D721Med (cell line): ENCODE data around the gene RNF5.
"Not testable (repeated sequence)": the region's sequence is repeated elsewhere in the genome, so short reads cannot be mapped to it uniquely, and the experiment has no call there.

Source experiments
- DNase-seq: peaks from one replicate; pipeline ENCODE4 v3.0.0; 2011; ENCODE audit warnings: low spot score; ENCODE audit not compliant: insufficient read length
- FAIRE-seq: peaks from 2 replicates; lab custom pipeline; 2011; peaks lifted over from hg19 to GRCh38; lab: Jason Lieb, UNC
- TF ChIP-seq, protein P1 (sequence below): IDR thresholded peaks from 2 replicates; pipeline ENCODE4 v1.5.1; 2012; ENCODE audit warnings: mild to moderate bottlenecking, control low read depth; ENCODE audit not compliant: insufficient read depth; ENCODE audit errors: missing control alignments

Gene RNF5

DNA sequence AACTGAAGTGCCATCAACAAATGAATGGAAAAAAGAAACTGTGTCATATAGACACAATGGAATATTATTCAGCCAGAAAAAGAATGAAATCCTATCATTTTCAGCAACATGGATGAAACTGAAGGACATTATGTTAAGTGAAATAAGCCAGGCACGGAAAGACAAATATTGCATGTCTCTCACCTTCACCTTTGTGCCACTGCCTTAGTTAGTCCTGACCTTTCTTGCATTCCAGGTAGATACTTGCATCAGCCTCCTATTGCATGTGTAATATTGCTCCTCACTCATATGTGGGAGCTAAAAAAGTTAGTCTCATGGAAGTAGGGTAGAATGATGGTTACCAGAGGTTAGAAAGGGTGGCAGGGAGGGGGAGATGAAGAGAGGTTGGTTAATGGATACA lies 30.8 kb downstream of the RNF5 start:
- DNase-seq, result no peak
- TF ChIP-seq, protein P1, sequence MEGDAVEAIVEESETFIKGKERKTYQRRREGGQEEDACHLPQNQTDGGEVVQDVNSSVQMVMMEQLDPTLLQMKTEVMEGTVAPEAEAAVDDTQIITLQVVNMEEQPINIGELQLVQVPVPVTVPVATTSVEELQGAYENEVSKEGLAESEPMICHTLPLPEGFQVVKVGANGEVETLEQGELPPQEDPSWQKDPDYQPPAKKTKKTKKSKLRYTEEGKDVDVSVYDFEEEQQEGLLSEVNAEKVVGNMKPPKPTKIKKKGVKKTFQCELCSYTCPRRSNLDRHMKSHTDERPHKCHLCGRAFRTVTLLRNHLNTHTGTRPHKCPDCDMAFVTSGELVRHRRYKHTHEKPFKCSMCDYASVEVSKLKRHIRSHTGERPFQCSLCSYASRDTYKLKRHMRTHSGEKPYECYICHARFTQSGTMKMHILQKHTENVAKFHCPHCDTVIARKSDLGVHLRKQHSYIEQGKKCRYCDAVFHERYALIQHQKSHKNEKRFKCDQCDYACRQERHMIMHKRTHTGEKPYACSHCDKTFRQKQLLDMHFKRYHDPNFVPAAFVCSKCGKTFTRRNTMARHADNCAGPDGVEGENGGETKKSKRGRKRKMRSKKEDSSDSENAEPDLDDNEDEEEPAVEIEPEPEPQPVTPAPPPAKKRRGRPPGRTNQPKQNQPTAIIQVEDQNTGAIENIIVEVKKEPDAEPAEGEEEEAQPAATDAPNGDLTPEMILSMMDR, result no peak
- FAIRE-seq, result no peak

DNA sequence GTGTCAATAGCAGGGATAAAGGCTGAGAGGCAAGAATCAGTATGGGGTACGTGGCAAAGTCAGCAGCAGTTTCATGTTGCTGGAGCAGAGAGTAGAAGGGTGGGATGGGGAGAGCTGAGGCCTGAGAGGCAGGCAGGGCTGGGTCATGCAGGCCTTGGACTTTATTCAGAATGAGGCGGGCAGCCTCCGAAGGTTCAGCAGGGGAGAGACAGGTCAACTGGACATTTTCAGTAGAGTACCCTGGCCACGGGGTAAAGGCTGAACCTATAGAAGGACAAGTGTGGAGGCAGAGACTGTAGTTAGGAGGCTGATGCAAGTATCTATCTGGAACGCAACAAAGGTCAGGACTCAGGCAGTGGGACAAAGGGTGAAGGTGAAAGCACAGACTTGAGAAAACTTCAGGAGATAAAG lies 32.0 kb downstream of the RNF5 start:
- TF ChIP-seq, protein P1, result no peak
- DNase-seq (no peak), FAIRE-seq (no peak)

DNA sequence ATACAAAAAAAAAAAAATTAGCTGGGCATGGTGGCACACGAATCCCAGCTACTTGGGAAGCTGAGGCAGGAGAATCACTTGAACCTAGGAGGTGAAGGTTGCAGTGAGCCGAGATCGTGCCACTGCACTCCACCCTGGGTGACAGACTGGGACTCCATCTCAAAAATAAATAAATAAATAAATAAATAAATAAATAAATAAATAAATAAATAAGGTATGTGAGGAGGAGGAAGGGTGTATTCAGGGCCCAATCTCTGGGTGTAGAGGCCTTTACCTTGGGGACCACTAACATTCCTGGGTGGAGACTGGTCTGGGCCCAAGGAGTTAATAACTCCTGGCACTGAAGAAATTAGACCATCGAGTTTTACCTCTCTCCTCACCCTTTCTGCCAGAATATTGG lies 33.2 kb downstream of the RNF5 start:
- FAIRE-seq, DNase-seq: not testable (repeated sequence)

DNA sequence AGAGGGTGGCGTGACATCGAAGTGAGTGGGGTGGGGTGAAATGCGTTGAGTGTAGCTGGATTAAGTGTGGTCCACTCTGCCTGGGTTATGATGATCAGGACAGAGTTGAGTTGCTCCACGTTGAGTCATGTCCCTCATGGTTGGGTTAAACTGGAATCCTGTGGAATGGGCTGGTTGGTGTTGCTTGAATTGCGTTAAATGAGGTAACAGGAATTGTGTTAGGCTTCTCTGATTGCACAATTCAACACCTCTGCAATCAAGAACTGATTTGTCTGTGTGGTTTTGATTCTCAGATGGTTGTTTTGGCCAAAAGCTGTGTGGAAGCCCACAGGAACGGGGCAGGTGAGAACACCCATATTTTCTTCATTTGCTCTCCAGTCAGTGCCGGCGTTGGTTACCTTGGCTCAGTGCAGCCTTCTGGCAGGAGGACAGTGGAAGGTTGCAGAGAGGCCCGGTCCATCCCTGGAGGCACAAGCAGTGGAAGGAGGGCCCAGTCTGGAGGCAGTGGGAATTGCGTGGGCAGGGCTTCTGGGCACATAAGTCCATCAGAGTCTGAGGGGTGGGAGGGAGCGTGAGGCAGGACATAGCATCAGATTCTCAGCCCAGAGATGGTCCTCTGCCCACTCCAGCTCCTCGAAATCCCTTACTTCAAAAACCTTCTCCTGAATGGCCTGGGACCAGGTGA lies 34.0 kb downstream of the RNF5 start:
- FAIRE-seq, result no peak
- no peak for DNase-seq
- TF ChIP-seq, protein P1, result no peak

DNA sequence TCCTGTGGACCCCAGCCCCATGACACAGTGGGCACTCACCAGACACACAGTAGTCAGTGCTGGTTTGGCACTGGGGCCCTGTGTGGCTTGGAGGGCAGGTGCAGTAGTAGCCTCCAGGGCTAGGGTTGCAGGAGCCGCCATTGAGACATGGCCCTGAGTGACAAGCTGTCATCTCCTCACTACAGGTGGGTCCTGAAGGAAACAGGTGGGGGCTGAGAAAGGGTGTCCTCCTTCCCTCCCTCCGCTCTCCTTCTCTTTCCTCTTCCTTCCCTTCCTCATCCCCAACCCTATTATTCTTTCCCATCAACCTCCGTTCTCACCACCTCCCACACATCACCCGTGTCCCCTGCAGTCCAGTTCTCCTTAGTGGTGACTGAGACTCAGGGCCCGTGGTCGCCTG lies 35.4 kb downstream of the RNF5 start:
- TF ChIP-seq, protein P1, result no peak
- FAIRE-seq (no peak), DNase-seq (no peak)

DNA sequence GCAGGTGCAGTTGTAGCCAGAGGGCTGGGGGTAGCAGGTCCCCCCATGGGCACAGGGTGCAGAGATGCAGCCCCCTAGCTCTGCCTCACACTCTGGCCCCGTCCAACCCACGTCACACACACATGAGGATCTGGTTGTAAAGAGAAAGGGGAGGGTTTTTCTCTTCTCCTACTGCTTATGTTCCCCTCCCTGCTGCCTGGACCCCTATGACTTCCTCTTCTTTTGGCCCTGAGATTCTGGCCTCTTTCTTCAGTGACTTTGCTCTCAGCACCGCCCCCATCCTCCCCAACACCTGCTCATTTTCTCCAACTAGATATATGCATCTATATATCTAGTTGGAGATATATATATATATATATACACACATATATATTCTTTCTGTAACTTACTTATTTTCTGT lies 35.9 kb downstream of the RNF5 start:
- no peak for DNase-seq
- no peak for FAIRE-seq
- TF ChIP-seq, protein P1, result no peak

DNA sequence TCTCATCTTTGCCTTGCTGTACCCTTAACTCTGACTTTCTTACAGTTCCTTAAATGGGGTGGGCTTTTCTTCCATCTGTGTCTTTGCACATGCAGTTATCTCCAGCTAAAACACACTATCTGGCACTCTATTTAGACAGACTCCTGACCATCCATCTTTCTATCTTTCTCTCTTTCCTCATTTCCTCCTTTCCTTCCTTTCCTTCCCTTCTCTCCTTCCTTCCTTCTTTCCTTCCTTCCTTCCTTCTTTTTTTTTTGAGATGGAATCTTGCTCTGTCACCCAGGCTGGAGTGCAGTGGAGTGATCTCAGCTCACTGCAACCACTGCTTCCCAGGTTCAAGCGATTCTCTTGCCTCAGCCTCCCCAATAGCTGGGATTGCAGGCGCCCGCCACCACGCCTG lies 37.4 kb downstream of the RNF5 start:
- TF ChIP-seq, protein P1, result no peak
- FAIRE-seq, result no peak
- no peak for DNase-seq

DNA sequence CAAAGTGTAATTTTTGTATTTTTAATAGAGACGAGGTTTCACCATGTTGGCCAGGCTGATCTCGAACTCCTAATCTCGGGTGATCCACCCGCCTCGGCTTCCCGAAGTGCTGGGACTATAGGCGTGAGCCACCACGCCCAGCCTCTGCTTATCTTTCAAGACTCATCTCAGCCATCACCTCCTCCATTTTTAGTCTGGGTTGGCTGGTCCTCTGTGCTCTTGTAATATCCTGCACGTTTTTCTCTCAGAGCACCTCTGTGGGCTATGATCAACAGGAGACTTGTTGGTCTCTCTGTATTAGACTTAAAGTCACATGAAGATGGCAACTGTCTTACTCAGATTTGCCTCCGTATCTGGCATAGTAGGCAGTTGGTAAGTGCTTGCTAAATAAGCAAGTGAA lies 38.1 kb downstream of the RNF5 start:
- FAIRE-seq (no peak), DNase-seq (no peak)
- TF ChIP-seq, protein P1, result no peak
